Stomach (tissue), 9 donors: Measurements from ENCODE around the gene GPRC5C. TPM values are rescaled to one million over a fixed set of nuclear protein-coding genes. Genes with fewer than 3 reads are reported as not detected.

ENCODE experiments used
- DNase-seq, 2 donors: peaks; one replicate each; pipeline versions ENCODE4 v3.0.0 to v3.0.0-alpha.2; 2013 to 2019
- H3K27ac ChIP-seq, 5 donors: fragments of 200-600 bp in 4 of 5; sonication (generic) in 4 of 5; one replicate each; pipeline ENCODE4 v1.5.1; 2013 to 2019; ENCODE audit warnings: mild to moderate bottlenecking in 1 of 5, moderate library complexity in 1 of 5
- H3K27me3 ChIP-seq, 3 donors: fragments of 200-600 bp; sonication (generic); one replicate each; pipeline ENCODE4 v1.5.1; 2017 to 2019; ENCODE audit warnings: mixed run types in 1 of 3
- H3K36me3 ChIP-seq, 4 donors: fragments of 200-600 bp; sonication (generic); 1 replicate in 3 of 4; 2 replicates in 1 of 4; pipeline ENCODE4 v1.5.1; 2016 to 2019
- H3K4me1 ChIP-seq, 4 donors: fragments of 200-600 bp; sonication (generic); one replicate each; pipeline ENCODE4 v1.5.1; 2016 to 2019
- H3K4me3 ChIP-seq, 4 donors: fragments of 200-600 bp; sonication (generic) in 3 of 4; one replicate each; pipeline ENCODE4 v1.5.1; 2016 to 2019; ENCODE audit warnings: mild to moderate bottlenecking in 1 of 4
- H3K9me3 ChIP-seq, 4 donors: fragments of 200-600 bp; sonication (generic); one replicate each; pipeline ENCODE4 v1.5.1; 2016 to 2019
- CTCF ChIP-seq, 7 experiments: fragments of 450-650 bp in 4 of 7; fragments of 200-600 bp in 3 of 7; sonication (generic) in 3 of 7; IDR thresholded peaks; one replicate each; pipeline ENCODE4 v1.5.1; 2016 to 2019; ENCODE audit warnings: antibody characterized with exemption in 7 of 7, control low read depth in 2 of 7, mild to moderate bottlenecking in 1 of 7
- EP300 ChIP-seq: sonication (generic); formaldehyde crosslinking; IDR thresholded peaks from one replicate; pipeline ENCODE4 v1.6.1; 2017; ENCODE audit warnings: antibody characterized with exemption
- POLR2A ChIP-seq, 4 donors: fragments of 450-650 bp; IDR thresholded peaks; one replicate each; pipeline ENCODE4 v1.6.1; 2016; ENCODE audit warnings: antibody characterized with exemption in 4 of 4, control low read depth in 2 of 4, mild to moderate bottlenecking in 1 of 4, moderate library complexity in 1 of 4
- POLR2AphosphoS5 ChIP-seq, 3 donors: sonication (generic); formaldehyde crosslinking; IDR thresholded peaks; one replicate each; pipeline ENCODE4 v1.6.1; 2016; ENCODE audit warnings: antibody characterized with exemption in 3 of 3
- WGBS, 5 donors: extraction: QIAGEN DNeasy Blood & Tissue Kit in 3 of 5; methylation state at CpG; one replicate each; pipeline versions ENCODE4 v1.1.5 to v1.1.7; 2013 to 2018; 5-methylcytosine and 5-hydroxymethylcytosine counted together
- intact Hi-C: fragments of 100-400 bp; cut with DNase I; formaldehyde crosslinking; loops from one replicate; pipeline ENCODE4 v1.15.1; 2023; ENCODE audit warnings: low total_unique reads
- polyA plus RNA-seq, 3 donors: library from polyadenylated mRNA; stranded (reverse); fragments of 200-250 nt; gene quantifications; one replicate each; pipeline ENCODE4 v1.2.3, GENCODE V29; 2013
- total RNA-seq, 5 donors: library from RNA; depleted of rRNA; stranded (reverse); fragments of >200 nt; gene quantifications; one replicate each; pipeline versions ENCODE4 v1.1.0 to v1.2.3, GENCODE V29; 2014 to 2016
- donor health status: healthy with polysubstance abuse.
- donor health status: Bipolar disorder and iron deficiency.
- donor health status: healthy.

Gene GPRC5C
- total and polyA plus RNA-seq, 8 donors = 66.5 to 321 (median 129) TPM

GRCh38 chr17:74480290-74480689 lies 48.4 kb downstream of the GPRC5C start:
- H3K4me3 ChIP-seq = no peak overlapping the region
- 46 to 84% (median 74%) methylated on average over 3 to 8 of the region's 8 CpGs for WGBS, 5 donors
- H3K27me3 ChIP-seq = peaks cover 0 to 31% (median 0%) of the 10 kb centered on the region in 3 donors
- intact Hi-C loops = no loop called here
- peaks cover 0 to 13% (median 8%) of the 10 kb centered on the region in 4 donors for H3K9me3 ChIP-seq
- TF ChIP-seq CTCF (IDR thresholded peaks at IDR 0.05) (no peak), POLR2AphosphoS5 (IDR thresholded peaks at IDR 0.05) (no peak), EP300 (no peak), POLR2A (IDR thresholded peaks at IDR 0.05) (no peak)
- H3K4me1 ChIP-seq = peaks cover 0 to 25% (median 0%) of the 10 kb centered on the region in 4 donors
- peaks cover 0 to 15% (median 0%) of the 10 kb centered on the region in 4 donors for H3K36me3 ChIP-seq
- no peak overlapping the region for H3K27ac ChIP-seq
- no peak for DNase-seq

GRCh38 chr17:74481621-74482020 lies 49.7 kb downstream of the GPRC5C start:
- no peak for DNase-seq
- TF ChIP-seq POLR2A (IDR thresholded peaks at IDR 0.05) (no peak), CTCF (IDR thresholded peaks at IDR 0.05) (no peak), EP300 (no peak), POLR2AphosphoS5 (IDR thresholded peaks at IDR 0.05) (no peak)
- Histone ChIP-seq H3K27me3 (peaks cover 0 to 38% (median 0%) of the 10 kb centered on the region in 3 donors), H3K9me3 (no peaks in the 10 kb centered on the region), H3K4me1 (peaks cover 0 to 25% (median 0%) of the 10 kb centered on the region in 4 donors), H3K4me3 (no peak overlapping the region), H3K27ac (no peak overlapping the region), H3K36me3 (peaks cover 0 to 20% (median 0%) of the 10 kb centered on the region in 4 donors)
- intact Hi-C loops = no loop called here
- 82 to 94% (median 91%) methylated on average over 7 of the region's 7 CpGs for WGBS, 5 donors

- intact Hi-C loops = no loop called here
- H3K4me3 ChIP-seq = no peak overlapping the region
- peaks cover 0 to 20% (median 0%) of the 10 kb centered on the region in 4 donors for H3K36me3 ChIP-seq
These were observed 52.2 kb downstream of the GPRC5C start for GRCh38 chr17:74484066-74484465.

GRCh38 chr17:74485022-74485743 lies 53.3 kb downstream of the GPRC5C start:
- TF ChIP-seq CTCF (IDR thresholded peaks at IDR 0.05) = no peak
- TF ChIP-seq POLR2A (IDR thresholded peaks at IDR 0.05) = no peak
- no peak for TF ChIP-seq EP300
- TF ChIP-seq POLR2AphosphoS5 (IDR thresholded peaks at IDR 0.05) = no peak
- Histone ChIP-seq H3K27ac (no peak overlapping the region), H3K36me3 (peaks cover 0 to 15% (median 0%) of the 10 kb centered on the region in 4 donors), H3K4me1 (no peaks in the 10 kb centered on the region), H3K4me3 (no peak overlapping the region), H3K27me3 (peaks cover 0 to 30% (median 0%) of the 10 kb centered on the region in 3 donors), H3K9me3 (no peaks in the 10 kb centered on the region)
- WGBS, 5 donors = 53 to 69% (median 65%) methylated on average over 9 of the region's 9 CpGs
- peak in 1 of 2 donors; percentile 8 for DNase-seq
- intact Hi-C loops = no loop called here

More at GRCh38 chr17:74484066-74484465, 52.2 kb downstream of the GPRC5C start:
- Histone ChIP-seq H3K27me3 (peaks cover 0 to 30% (median 0%) of the 10 kb centered on the region in 3 donors), H3K9me3 (no peaks in the 10 kb centered on the region), H3K4me1 (peaks cover 0 to 4% (median 0%) of the 10 kb centered on the region in 4 donors), H3K27ac (no peak overlapping the region)
- 57 to 68% (median 63%) methylated on average over 6 to 9 of the region's 9 CpGs for WGBS, 5 donors
- no peak for DNase-seq
- no peak for TF ChIP-seq POLR2AphosphoS5 (IDR thresholded peaks at IDR 0.05)
- TF ChIP-seq POLR2A (IDR thresholded peaks at IDR 0.05) = no peak
- TF ChIP-seq CTCF (IDR thresholded peaks at IDR 0.05) = no peak
- no peak for TF ChIP-seq EP300
